ENCODE data around the gene GOLGA8A.
"Not testable (repeated sequence)": the region's sequence is repeated elsewhere in the genome, so short reads cannot be mapped to it uniquely, and the experiment has no call there.

The GOLGA8A gene

GRCh38 chr15:34435658-34436057, 1.9 kb downstream of the GOLGA8A start:
- Mint-ChIP-seq H3K9me3 (no peaks in the 10 kb centered on the region), H3K27me3 (ENCODE audit: low read depth) (peaks cover 3% of the 10 kb centered on the region), H3K36me3 (ENCODE audit: low read depth) (peaks cover 41% of the 10 kb centered on the region), H3K27ac (peak overlapping the region; percentile 62), H3K4me1 (ENCODE audit: low read depth) (peaks cover 27% of the 10 kb centered on the region), H3K4me3 (peak overlapping the region; percentile 90)
- DNase-seq (ENCODE audit: low spot score), result no peak

- Mint-ChIP-seq H3K27ac (no peak overlapping the region), H3K36me3 (ENCODE audit: low read depth) (peaks cover 48% of the 10 kb centered on the region), H3K4me3 (peak overlapping the region; percentile 90), H3K27me3 (ENCODE audit: low read depth) (peaks cover under 1% of the 10 kb centered on the region), H3K4me1 (ENCODE audit: low read depth) (peaks cover 32% of the 10 kb centered on the region), H3K9me3 (no peaks in the 10 kb centered on the region)
- DNase-seq (ENCODE audit: low spot score), result no peak
Observed at GRCh38 chr15:34434627-34435305, 2.8 kb downstream of the GOLGA8A start.

- not testable (repeated sequence) for H3K4me3 Mint-ChIP-seq; H3K27me3 Mint-ChIP-seq (ENCODE audit: low read depth); H3K9me3 Mint-ChIP-seq; H3K27ac Mint-ChIP-seq; DNase-seq (ENCODE audit: low spot score)
- Mint-ChIP-seq H3K36me3 (ENCODE audit: low read depth) (peaks cover 52% of the 10 kb centered on the region), H3K4me1 (ENCODE audit: low read depth) (peaks cover 32% of the 10 kb centered on the region)
Observed at GRCh38 chr15:34433956-34434626, 3.5 kb downstream of the GOLGA8A start.

- H3K36me3 Mint-ChIP-seq (ENCODE audit: low read depth), result peaks cover 62% of the 10 kb centered on the region
- H3K27ac Mint-ChIP-seq; H3K4me3 Mint-ChIP-seq; H3K27me3 Mint-ChIP-seq (ENCODE audit: low read depth); DNase-seq (ENCODE audit: low spot score); H3K9me3 Mint-ChIP-seq: not testable (repeated sequence)
- H3K4me1 Mint-ChIP-seq (ENCODE audit: low read depth), result peaks cover 28% of the 10 kb centered on the region
Observed at GRCh38 chr15:34430642-34431041, 7.0 kb downstream of the GOLGA8A start.

GRCh38 chr15:34423425-34424090, 14.1 kb downstream of the GOLGA8A start:
- H3K9me3 Mint-ChIP-seq; H3K4me3 Mint-ChIP-seq; H3K27ac Mint-ChIP-seq; H3K27me3 Mint-ChIP-seq (ENCODE audit: low read depth); DNase-seq (ENCODE audit: low spot score): not testable (repeated sequence)
- peaks cover 23% of the 10 kb centered on the region for H3K36me3 Mint-ChIP-seq (ENCODE audit: low read depth)
- H3K4me1 Mint-ChIP-seq (ENCODE audit: low read depth), result peaks cover 10% of the 10 kb centered on the region

GRCh38 chr15:34420953-34421352, 16.7 kb downstream of the GOLGA8A start:
- H3K9me3 Mint-ChIP-seq, result not testable (repeated sequence)

GRCh38 chr15:34418435-34418834, 19.2 kb downstream of the GOLGA8A start:
- H3K9me3 Mint-ChIP-seq; H3K36me3 Mint-ChIP-seq (ENCODE audit: low read depth); H3K4me3 Mint-ChIP-seq; DNase-seq (ENCODE audit: low spot score); H3K27me3 Mint-ChIP-seq (ENCODE audit: low read depth); H3K4me1 Mint-ChIP-seq (ENCODE audit: low read depth): not testable (repeated sequence)
- H3K27ac Mint-ChIP-seq, result peak overlapping the region; percentile 4

More at GRCh38 chr15:34420953-34421352, 16.7 kb downstream of the GOLGA8A start:
- not testable (repeated sequence) for H3K27me3 Mint-ChIP-seq (ENCODE audit: low read depth); H3K4me1 Mint-ChIP-seq (ENCODE audit: low read depth); H3K4me3 Mint-ChIP-seq; H3K27ac Mint-ChIP-seq; DNase-seq (ENCODE audit: low spot score)
- peaks cover 14% of the 10 kb centered on the region for H3K36me3 Mint-ChIP-seq (ENCODE audit: low read depth)

- not testable (repeated sequence) for H3K27ac Mint-ChIP-seq; H3K9me3 Mint-ChIP-seq; DNase-seq (ENCODE audit: low spot score); H3K4me1 Mint-ChIP-seq (ENCODE audit: low read depth); H3K36me3 Mint-ChIP-seq (ENCODE audit: low read depth); H3K4me3 Mint-ChIP-seq; H3K27me3 Mint-ChIP-seq (ENCODE audit: low read depth)
Observed at GRCh38 chr15:34409511-34409910, 28.1 kb downstream of the GOLGA8A start.

- not testable (repeated sequence) for DNase-seq (ENCODE audit: low spot score); H3K27me3 Mint-ChIP-seq (ENCODE audit: low read depth); H3K36me3 Mint-ChIP-seq (ENCODE audit: low read depth); H3K4me1 Mint-ChIP-seq (ENCODE audit: low read depth); H3K9me3 Mint-ChIP-seq; H3K4me3 Mint-ChIP-seq; H3K27ac Mint-ChIP-seq
Observed at GRCh38 chr15:34408973-34409372, 28.6 kb downstream of the GOLGA8A start.

GRCh38 chr15:34403899-34404298, 33.7 kb downstream of the GOLGA8A start:
- H3K4me1 Mint-ChIP-seq (ENCODE audit: low read depth); H3K27ac Mint-ChIP-seq; H3K9me3 Mint-ChIP-seq; H3K27me3 Mint-ChIP-seq (ENCODE audit: low read depth); H3K36me3 Mint-ChIP-seq (ENCODE audit: low read depth); H3K4me3 Mint-ChIP-seq; DNase-seq (ENCODE audit: low spot score): not testable (repeated sequence)

GRCh38 chr15:34403160-34403598, 34.4 kb downstream of the GOLGA8A start:
- H3K27ac Mint-ChIP-seq; H3K9me3 Mint-ChIP-seq; H3K4me3 Mint-ChIP-seq; H3K27me3 Mint-ChIP-seq (ENCODE audit: low read depth); H3K36me3 Mint-ChIP-seq (ENCODE audit: low read depth); H3K4me1 Mint-ChIP-seq (ENCODE audit: low read depth); DNase-seq (ENCODE audit: low spot score): not testable (repeated sequence)

- DNase-seq (ENCODE audit: low spot score), result peak; percentile 27
- H3K4me1 Mint-ChIP-seq (ENCODE audit: low read depth); H3K27me3 Mint-ChIP-seq (ENCODE audit: low read depth): not testable (repeated sequence)
Observed at GRCh38 chr15:34397637-34398259, 39.9 kb downstream of the GOLGA8A start.

GRCh38 chr15:34392981-34393380, 44.6 kb downstream of the GOLGA8A start:
- H3K4me1 Mint-ChIP-seq (ENCODE audit: low read depth); DNase-seq (ENCODE audit: low spot score); H3K4me3 Mint-ChIP-seq; H3K27me3 Mint-ChIP-seq (ENCODE audit: low read depth); H3K27ac Mint-ChIP-seq; H3K36me3 Mint-ChIP-seq (ENCODE audit: low read depth); H3K9me3 Mint-ChIP-seq: not testable (repeated sequence)

More at GRCh38 chr15:34397637-34398259, 39.9 kb downstream of the GOLGA8A start:
- H3K9me3 Mint-ChIP-seq; H3K27ac Mint-ChIP-seq; H3K4me3 Mint-ChIP-seq; H3K36me3 Mint-ChIP-seq (ENCODE audit: low read depth): not testable (repeated sequence)

GRCh38 chr15:34389594-34390086, 48.0 kb downstream of the GOLGA8A start:
- H3K27ac Mint-ChIP-seq; H3K4me1 Mint-ChIP-seq (ENCODE audit: low read depth); H3K27me3 Mint-ChIP-seq (ENCODE audit: low read depth); H3K36me3 Mint-ChIP-seq (ENCODE audit: low read depth); DNase-seq (ENCODE audit: low spot score); H3K9me3 Mint-ChIP-seq; H3K4me3 Mint-ChIP-seq: not testable (repeated sequence)

Measured in T-helper 2 cell treated with Interferon-gamma antibody and Interleukin-4, amounts not matched to agents 5 μg/mL and 100 μg/mL, for 36 hours (primary cell).